ENCODE data around the gene IRAK3. TPM values are rescaled to one million over a fixed set of nuclear protein-coding genes. Genes with fewer than 3 reads are reported as not detected.
A peak's percentile ranks its signal among the peaks of the same experiment; 100 is the strongest.
"Not testable (repeated sequence)": the region's sequence is repeated elsewhere in the genome, so short reads cannot be mapped to it uniquely, and the experiment has no call there.

IRAK3 gene
- total and polyA plus RNA-seq, 8 donors = 18.5 to 71.7 (median 35.7) TPM

- peaks cover 0 to 8% of the 10 kb centered on the region in 2 donors for H3K4me1 ChIP-seq
- DNase-seq (no peak), ATAC-seq (no peak)
- H3K36me3 ChIP-seq = no peaks in the 10 kb centered on the region
- no peaks in the 10 kb centered on the region for H3K27me3 ChIP-seq
- no peaks in the 10 kb centered on the region for H3K9me3 ChIP-seq
- H3K27ac ChIP-seq = no peak overlapping the region
- H3K4me3 ChIP-seq = no peak overlapping the region
- intact Hi-C loops (cut with DNase I) = no loop called here
- TF ChIP-seq, protein P1, sequence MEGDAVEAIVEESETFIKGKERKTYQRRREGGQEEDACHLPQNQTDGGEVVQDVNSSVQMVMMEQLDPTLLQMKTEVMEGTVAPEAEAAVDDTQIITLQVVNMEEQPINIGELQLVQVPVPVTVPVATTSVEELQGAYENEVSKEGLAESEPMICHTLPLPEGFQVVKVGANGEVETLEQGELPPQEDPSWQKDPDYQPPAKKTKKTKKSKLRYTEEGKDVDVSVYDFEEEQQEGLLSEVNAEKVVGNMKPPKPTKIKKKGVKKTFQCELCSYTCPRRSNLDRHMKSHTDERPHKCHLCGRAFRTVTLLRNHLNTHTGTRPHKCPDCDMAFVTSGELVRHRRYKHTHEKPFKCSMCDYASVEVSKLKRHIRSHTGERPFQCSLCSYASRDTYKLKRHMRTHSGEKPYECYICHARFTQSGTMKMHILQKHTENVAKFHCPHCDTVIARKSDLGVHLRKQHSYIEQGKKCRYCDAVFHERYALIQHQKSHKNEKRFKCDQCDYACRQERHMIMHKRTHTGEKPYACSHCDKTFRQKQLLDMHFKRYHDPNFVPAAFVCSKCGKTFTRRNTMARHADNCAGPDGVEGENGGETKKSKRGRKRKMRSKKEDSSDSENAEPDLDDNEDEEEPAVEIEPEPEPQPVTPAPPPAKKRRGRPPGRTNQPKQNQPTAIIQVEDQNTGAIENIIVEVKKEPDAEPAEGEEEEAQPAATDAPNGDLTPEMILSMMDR (IDR thresholded peaks at IDR 0.05) = no peak
Observed at GRCh38 chr12:66297080-66297479, 108.1 kb downstream of the IRAK3 start.

GRCh38 chr12:66297923-66298322 lies 108.9 kb downstream of the IRAK3 start:
- H3K27me3 ChIP-seq = no peaks in the 10 kb centered on the region
- no peaks in the 10 kb centered on the region for H3K36me3 ChIP-seq
- no peak overlapping the region for H3K27ac ChIP-seq
- ATAC-seq = no peak
- peaks cover 0 to 8% of the 10 kb centered on the region in 2 donors for H3K4me1 ChIP-seq
- H3K9me3 ChIP-seq = no peaks in the 10 kb centered on the region
- no peak for DNase-seq
- TF ChIP-seq, protein P1 (IDR thresholded peaks at IDR 0.05) = no peak
- no peak overlapping the region for H3K4me3 ChIP-seq
- intact Hi-C loops (cut with DNase I) = no loop called here

DNA sequence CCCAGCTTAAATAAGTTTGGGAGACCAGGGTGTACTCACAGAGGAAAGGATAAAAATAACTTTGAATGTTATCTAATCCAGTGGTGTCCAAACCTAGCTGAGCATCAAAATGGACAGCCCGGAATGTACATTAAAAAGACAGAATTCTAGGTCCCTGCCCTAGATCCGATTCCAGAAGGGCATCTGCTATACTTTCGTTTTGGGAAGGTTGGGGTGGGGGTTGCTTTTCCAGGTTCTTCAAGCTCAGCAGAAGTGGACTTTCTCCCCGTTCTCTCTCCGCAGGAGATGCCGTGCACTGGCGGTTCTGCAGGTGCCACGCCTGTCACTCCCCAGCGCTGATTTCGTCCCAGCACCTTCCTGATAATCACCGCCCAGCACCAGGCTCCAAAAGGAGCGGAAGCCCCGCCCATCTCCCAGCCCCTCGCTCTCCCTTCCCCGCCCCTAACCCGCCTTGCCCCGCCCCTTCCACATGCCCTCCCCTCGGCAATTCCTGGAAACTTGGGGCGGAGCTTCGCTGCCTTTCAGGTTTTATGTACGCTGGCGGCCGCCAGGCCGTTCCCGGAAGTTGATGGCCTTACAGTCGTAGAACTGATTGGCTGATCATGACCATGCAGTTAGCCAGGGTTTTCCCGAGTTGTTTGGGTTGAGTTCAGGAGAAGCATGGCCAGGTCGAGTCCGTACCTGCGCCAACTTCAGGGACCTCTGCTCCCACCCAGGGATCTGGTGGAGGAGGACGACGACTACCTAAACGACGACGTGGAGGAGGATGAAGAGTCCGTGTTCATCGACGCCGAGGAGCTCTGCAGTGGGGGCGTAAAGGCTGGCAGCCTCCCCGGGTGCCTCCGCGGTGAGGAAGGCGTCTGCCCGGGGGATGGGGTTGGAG lies 113.2 kb downstream of the IRAK3 start, which contains the start of gene HELB:
Gene HELB (plus strand): TSS at position 550 of the 883 bp plus-strand sequence. CDS start 111 bp downstream, at position 661.
- peak within 1 kb of the TSS; percentile 69 to 80 for H3K27ac ChIP-seq
- TF ChIP-seq, protein P1 (IDR thresholded peaks at IDR 0.05) = no peak
- intact Hi-C loops (cut with DNase I) = no loop called here
- H3K4me3 ChIP-seq = peak within 1 kb of the TSS; percentile 50 to 73
- peak; percentile 100 for ATAC-seq
- no peaks in the 10 kb centered on the region for H3K36me3 ChIP-seq
- H3K27me3 ChIP-seq = no peaks in the 10 kb centered on the region
- peaks cover 0 to 25% of the 10 kb centered on the region in 2 donors for H3K4me1 ChIP-seq
- no peaks in the 10 kb centered on the region for H3K9me3 ChIP-seq
- DNase-seq = peak; percentile 95 to 99 (median 98)

GRCh38 chr12:66302827-66303169 lies 113.8 kb downstream of the IRAK3 start:
- H3K36me3 ChIP-seq = no peaks in the 10 kb centered on the region
- H3K9me3 ChIP-seq = no peaks in the 10 kb centered on the region
- H3K4me1 ChIP-seq = peaks cover 0 to 25% of the 10 kb centered on the region in 2 donors
- H3K4me3 ChIP-seq = peak overlapping the region; percentile 50 to 73
- H3K27ac ChIP-seq = peak overlapping the region; percentile 69 to 80
- DNase-seq (no peak), ATAC-seq (no peak)
- TF ChIP-seq, protein P1 (IDR thresholded peaks at IDR 0.05) = no peak
- intact Hi-C loops (cut with DNase I) = no loop called here
- H3K27me3 ChIP-seq = no peaks in the 10 kb centered on the region

DNA sequence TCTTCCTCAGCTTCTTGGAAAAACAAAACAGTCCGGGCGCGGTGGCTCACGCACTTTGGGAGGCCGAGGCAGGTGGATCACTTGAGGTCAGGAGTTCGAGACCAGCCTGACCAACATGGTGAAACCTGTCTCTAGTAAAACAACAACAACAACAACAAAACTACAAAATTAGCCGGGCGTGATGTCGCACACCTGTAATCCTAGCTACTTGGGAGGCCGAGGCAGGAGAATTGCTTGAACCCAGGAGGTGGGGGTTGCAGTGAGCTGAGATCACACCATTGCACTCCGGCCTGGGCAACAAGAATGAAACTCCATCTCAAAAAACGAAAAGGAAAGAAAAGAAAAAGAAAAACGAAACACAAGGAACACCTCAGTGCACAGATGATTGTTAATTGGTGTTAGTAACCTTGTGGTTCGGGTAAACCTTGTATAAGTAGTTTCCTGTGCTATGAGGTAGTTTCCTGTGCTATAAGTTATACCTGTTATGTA lies 114.3 kb downstream of the IRAK3 start:
- intact Hi-C loops (cut with DNase I); DNase-seq: not testable (repeated sequence)
- peak overlapping the region in 1 of 2 donors; percentile 73 for H3K4me3 ChIP-seq

More for the DNA sequence above, 114.3 kb downstream of the IRAK3 start:
- not testable (repeated sequence) for H3K27ac ChIP-seq, H3K36me3 ChIP-seq, ATAC-seq, H3K27me3 ChIP-seq, H3K9me3 ChIP-seq
- H3K4me1 ChIP-seq = peaks cover 0 to 25% of the 10 kb centered on the region in 2 donors

Other genes starting within 250 kb of the IRAK3 start
- gene LLPH, start 58.5 kb upstream of the IRAK3 start, total RNA-seq = 10 to 100 TPM; 16.8 to 21.1 TPM
- gene LLPH, start 58.5 kb upstream of the IRAK3 start, polyA plus RNA-seq (ENCODE audit: insufficient read length in 6 of 6) = 10 to 100 TPM; 21.2 to 26.5 (median 24.8) TPM
- gene TMBIM4, start 19.2 kb upstream of the IRAK3 start, total RNA-seq = 100 to 1,000 TPM; 150 to 152 TPM
- gene TMBIM4, start 19.2 kb upstream of the IRAK3 start, polyA plus RNA-seq (ENCODE audit: insufficient read length in 6 of 6) = 100 to 1,000 TPM; 106 to 139 (median 113) TPM
- gene HELB, start 113.3 kb downstream of the IRAK3 start, total RNA-seq = 1 to 10 TPM; 3.8 to 6.4 TPM
- 1 to 10 TPM; 4.2 to 7.7 (median 6.6) TPM for gene HELB, start 113.3 kb downstream of the IRAK3 start, polyA plus RNA-seq (ENCODE audit: insufficient read length in 6 of 6)